ENCODE measurements around the gene TLCD1. TPM values are rescaled to one million over a fixed set of nuclear protein-coding genes. Genes with fewer than 3 reads are reported as not detected.
A peak's percentile ranks its signal among the peaks of the same experiment; 100 is the strongest.

The TLCD1 gene
- total RNA-seq, 1 experiment from 2014 or later, result 50.7 TPM

GRCh38 chr17:28724500-28725165 lies 1.4 kb downstream of the TLCD1 start:
- Mint-ChIP-seq H3K4me1 (peaks cover 34 to 55% of the 10 kb centered on the region in 2 experiments), H3K9me3 (no peaks in the 10 kb centered on the region; a peak in 3 of 5 replicates)

More at GRCh38 chr17:28724500-28725165, 1.4 kb downstream of the TLCD1 start:
- Histone ChIP-seq H3T11ph (ENCODE audit: low read length) (no peak overlapping the region), H4K91ac (ENCODE audit: insufficient read length, low read depth, low read length) (no peak overlapping the region), H4K20me1 (ENCODE audit: control insufficient read depth, insufficient read depth, insufficient read length) (no peaks in the 10 kb centered on the region), H3K9me3 (ENCODE audit: control insufficient read depth, low read depth, low read length) (no peaks in the 10 kb centered on the region), H3K79me1 (ENCODE audit: insufficient read depth, low read depth, low read length, poor library complexity, severe bottlenecking) (peaks cover 3% of the 10 kb centered on the region), H2BK12ac (ENCODE audit: insufficient read length, low read depth, low read length) (no peak overlapping the region), H3K23me2 (ENCODE audit: insufficient read length, low read depth, low read length, poor library complexity, severe bottlenecking) (peaks cover 24% of the 10 kb centered on the region), H3K79me2 (ENCODE audit: insufficient read depth, low read length) (peaks cover 14% of the 10 kb centered on the region; the same call in 1 of the 2 replicates), H3K27me3 (ENCODE audit: insufficient read depth, low read length) (no peaks in the 10 kb centered on the region), H4K8ac (replicated peaks; ENCODE audit: insufficient read length, low read depth, low read length) (no peak overlapping the region), H2AK5ac (ENCODE audit: insufficient read length, low read length) (no peak overlapping the region), H2BK15ac (ENCODE audit: low read depth, low read length) (no peak overlapping the region), H3K4me2 (ENCODE audit: insufficient read depth, insufficient read length, low read length) (peak overlapping the region; percentile 79), H3K4ac (ENCODE audit: low read depth, low read length) (no peak overlapping the region), H2BK5ac (ENCODE audit: insufficient read length, low read length) (no peak overlapping the region), H3K56ac (ENCODE audit: insufficient read length, low read depth, low read length) (no peak overlapping the region), H3K4me1 (ENCODE audit: insufficient read depth, low read length) (0 out of 2 replicates have a peak, but pooled peaks cover 7% of the 10 kb centered on the region), H2AFZ (ENCODE audit: low read length) (no peak overlapping the region), H3K23ac (ENCODE audit: insufficient read length, low read depth, low read length) (no peak overlapping the region), H3K18ac (ENCODE audit: insufficient read length, low read depth, low read length) (no peak overlapping the region), H2BK120ac (ENCODE audit: low read depth, low read length, poor library complexity, severe bottlenecking) (no peak overlapping the region), H2BK20ac (ENCODE audit: low read depth, low read length, poor library complexity, severe bottlenecking) (no peak overlapping the region), H4K5ac (ENCODE audit: insufficient read length, low read depth, low read length) (no peak overlapping the region), H3K9ac (ENCODE audit: extremely low read depth, insufficient read length, low read length) (peak overlapping the region; percentile 92), H3K14ac (ENCODE audit: insufficient read depth, low read length) (no peak overlapping the region), H3K27ac (ENCODE audit: insufficient read length, low read depth, low read length) (peak overlapping the region; percentile 29)
- no CpG with 5 or more reads among the region's 10 CpGs for WGBS (ENCODE audit: extremely low coverage, insufficient read length, low lambda C conversion rate)
- Mint-ChIP-seq H3K4me3 (peak overlapping the region; percentile 95 to 96), H3K27me3 (ENCODE audit: low read depth) (no peaks in the 10 kb centered on the region; the same call in 1 of the 2 replicates), H3K27ac (peak overlapping the region; percentile 95 to 100 (median 99); a peak in 6 of 7 replicates), H3K36me3 (ENCODE audit: insufficient read depth in 1 of 3, low read depth in 3 of 3) (peaks cover 45 to 56% (median 49%) of the 10 kb centered on the region in 3 experiments)
- no peak for TF ChIP-seq CTCF (conservative IDR thresholded peaks at IDR 0.05)
- DNase-seq, result no peak

Measured in H9 (cell line).